SW480 (cell line): ENCODE measurements around the gene OSBP.
"Not testable (repeated sequence)": the region's sequence is repeated elsewhere in the genome, so short reads cannot be mapped to it uniquely, and the experiment has no call there.

ENCODE experiments used
- DNase-seq: peaks from one replicate; pipeline ENCODE4 v3.0.0-alpha.2; 2016; ENCODE audit warnings: low spot score

Gene OSBP

GRCh38 chr11:59615637-59616395 lies at the start of gene OSBP:
TSS of gene OSBP (minus strand) at chr11:59615774. CDS start at chr11:59615664, 110 bp downstream.
- DNase-seq: peak; percentile 100

DNA sequence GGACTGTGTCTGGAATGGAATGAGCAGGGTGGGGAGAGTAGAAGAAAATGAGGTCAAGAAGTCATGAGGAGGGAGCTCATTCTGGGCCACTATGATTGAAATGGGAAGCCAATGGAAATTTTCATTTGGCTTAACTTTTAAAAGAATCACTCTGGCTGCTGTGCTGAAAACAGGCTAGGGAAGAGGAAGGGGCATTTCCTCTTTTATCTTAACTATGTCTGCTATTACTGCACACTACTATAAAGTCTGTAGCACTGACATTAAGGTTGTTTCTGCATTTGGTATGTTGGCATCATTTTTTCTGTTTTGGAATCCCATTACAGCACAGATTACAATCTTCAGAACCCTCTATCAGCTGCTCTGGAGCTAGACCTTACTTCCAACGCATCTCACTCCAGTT lies 45.0 kb upstream of the OSBP start:
- no peak for DNase-seq

DNA sequence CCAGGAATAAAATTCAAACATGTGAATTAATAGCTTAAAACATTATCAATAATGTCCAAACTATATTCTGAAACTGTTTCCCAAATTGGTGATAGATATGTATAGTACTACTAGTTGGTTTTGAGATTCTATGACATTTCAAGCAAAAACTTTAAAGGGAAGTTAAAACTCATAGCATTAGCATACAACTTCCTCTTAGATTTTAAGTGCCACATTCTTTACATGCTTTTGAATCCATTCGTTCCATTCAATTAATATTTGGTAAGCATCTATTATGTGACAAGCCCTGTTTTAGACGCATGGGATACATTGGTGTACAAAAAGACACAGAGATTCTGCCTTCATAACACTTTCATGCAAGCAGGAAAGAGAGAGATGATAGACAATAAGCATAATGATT lies 44.4 kb upstream of the OSBP start:
- no peak for DNase-seq

GRCh38 chr11:59658036-59658435 lies 42.5 kb upstream of the OSBP start:
- DNase-seq: no peak

GRCh38 chr11:59654893-59655292 lies 39.3 kb upstream of the OSBP start:
- no peak for DNase-seq

DNA sequence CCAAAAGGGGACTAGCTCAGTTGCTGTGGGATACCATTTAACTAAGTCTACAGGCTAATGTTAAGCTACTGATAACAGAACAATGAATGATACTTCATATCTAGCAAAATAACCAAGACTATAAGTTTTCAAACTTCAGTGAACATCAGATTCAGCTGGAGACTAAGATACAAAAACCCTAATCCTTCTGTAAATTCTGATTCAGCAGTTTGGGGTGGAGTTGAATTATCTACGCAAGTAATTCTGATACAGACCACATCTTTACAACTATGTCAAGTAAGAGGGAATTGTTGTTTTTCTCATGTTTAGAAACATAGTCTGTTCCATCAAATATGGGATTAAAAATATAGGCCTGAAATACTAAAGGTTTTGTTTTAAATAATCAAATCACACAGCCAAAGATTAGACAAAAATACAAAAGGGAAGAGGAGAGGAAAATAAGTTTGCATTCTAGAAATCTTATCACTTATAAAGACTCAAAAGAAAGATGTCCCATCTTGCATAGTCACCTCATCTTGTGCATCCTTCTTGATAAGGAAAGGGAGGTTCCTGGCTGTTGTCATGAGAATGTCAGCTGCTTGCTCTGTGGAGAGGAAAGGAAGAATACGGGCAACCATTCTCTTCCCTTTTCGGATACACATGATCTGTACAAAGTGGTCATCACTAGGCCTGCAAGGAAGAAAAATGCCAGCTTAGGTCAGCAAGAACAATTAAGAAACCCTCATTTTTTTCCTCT lies 31.8 kb upstream of the OSBP start:
- no peak for DNase-seq

- no peak for DNase-seq
Measured at GRCh38 chr11:59644528-59644927, 29.0 kb upstream of the OSBP start.

- DNase-seq: no peak
Measured at GRCh38 chr11:59643390-59643789, 27.8 kb upstream of the OSBP start.

DNA sequence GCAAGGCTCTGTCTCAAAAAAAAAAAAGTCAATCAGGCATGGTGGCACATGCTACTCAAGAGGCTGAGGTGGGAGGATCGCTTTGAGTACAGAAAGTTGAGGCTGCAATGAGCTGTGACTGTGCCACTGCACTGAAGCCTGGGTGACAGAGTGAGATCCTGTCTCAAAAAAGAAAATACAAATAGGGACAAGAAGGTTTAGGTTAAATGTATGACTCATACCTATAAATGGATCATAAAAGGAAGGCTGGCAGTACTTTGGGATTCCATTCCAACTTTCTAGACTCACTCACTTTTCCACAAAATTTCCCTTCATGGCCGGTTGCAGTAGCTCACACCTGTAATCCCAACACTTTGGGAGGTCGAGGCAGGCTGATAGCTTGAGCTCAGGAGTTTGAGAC lies 25.6 kb upstream of the OSBP start:
- peak; percentile 25 for DNase-seq

GRCh38 chr11:59630493-59630892 lies 14.9 kb upstream of the OSBP start:
- no peak for DNase-seq

DNA sequence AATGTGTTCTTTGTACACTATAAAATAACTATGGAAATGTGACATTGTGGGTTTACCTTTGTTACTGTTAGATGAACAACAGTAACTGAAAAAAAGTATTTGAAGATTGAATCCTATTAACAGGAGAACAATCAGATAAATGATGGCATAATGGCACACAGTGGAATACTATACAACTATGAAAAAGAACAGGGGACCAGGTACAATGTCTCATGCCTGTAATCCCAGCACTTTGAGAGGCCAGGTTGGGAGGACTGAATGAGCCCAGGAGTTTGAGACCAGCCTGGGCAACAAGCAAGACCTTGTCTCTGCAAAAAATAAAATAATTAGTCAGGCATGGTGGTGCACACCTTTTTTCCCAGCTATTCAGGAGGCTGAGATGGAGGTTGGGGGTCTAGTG lies 14.4 kb upstream of the OSBP start:
- no peak for DNase-seq

- DNase-seq: not testable (repeated sequence)
Measured at GRCh38 chr11:59626969-59627368, 11.4 kb upstream of the OSBP start.

- no peak for DNase-seq
Measured at GRCh38 chr11:59625703-59626102, 10.1 kb upstream of the OSBP start.

GRCh38 chr11:59617876-59618275 lies 2.3 kb upstream of the OSBP start:
- DNase-seq: no peak

- peak; percentile 53 for DNase-seq
Measured at GRCh38 chr11:59616396-59616982, 915 bp upstream of the OSBP start.

GRCh38 chr11:59615120-59615636 lies 396 bp downstream of the OSBP start:
- peak; percentile 83 for DNase-seq

- peak; percentile 8 for DNase-seq
Measured at GRCh38 chr11:59614277-59615119, 1.1 kb downstream of the OSBP start.

DNA sequence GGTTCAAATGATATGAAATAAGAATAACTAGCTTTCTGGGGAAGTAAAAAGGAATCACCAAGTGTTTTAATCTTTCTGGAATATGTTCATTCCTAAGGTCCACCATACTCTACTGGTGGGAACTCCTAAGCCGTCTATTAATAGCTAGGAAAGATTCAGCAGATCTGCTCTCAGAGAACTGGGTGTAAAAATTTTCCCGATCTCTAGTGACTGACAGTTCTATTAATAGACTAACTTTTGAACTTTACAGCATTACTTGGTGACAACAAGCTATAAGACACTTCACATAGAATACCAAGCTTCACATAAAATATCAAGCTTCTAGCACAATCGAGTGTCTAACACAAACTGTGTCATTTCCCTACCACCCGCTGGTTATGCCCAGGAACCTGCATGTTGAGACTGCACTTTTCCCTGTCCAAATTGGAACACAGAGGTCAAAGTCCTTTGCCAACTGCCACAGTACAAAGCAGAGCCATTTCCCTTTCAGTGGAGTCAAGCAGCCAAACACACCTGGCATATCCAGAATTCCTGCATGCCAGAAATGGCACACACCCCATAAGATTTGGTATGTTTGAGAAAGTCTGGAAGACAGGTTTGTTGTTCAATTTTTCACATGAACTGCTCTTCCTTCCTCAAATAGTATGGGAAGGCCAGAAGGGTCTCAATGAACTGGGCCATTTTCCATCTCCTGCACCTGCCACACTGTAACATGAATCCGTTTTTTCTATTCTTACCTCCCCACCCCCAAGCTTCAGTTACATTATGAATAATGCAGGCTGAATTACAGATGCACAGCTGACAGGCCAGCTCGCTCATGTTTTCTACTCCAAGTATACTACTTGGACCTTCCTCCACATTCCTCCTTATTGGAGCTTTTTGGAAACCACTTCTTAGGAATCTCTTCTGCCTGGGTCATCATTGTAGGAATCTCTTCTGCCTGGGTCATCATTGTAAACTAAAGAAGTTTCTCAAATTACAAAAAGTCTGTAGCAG lies 3.7 kb downstream of the OSBP start:
- DNase-seq: peak; percentile 83

DNA sequence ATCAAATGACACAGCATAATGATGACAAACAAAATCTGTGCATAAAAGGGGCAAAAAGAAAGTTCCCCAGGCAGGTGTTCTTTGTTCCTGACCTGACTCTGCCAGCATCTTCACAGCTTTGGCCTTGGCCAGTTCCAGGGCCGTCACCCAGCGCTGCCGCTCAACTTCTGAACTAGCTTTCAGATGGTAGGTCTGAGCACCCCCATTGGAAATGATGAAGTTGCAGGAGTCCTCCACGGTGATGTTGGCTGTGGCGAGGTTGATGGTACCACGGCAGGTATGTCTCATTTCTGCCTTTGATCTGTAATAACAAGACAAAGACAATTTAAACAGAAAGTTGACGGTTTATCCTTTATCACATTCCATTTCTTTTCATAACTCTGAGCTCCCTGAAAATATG lies 5.3 kb downstream of the OSBP start:
- DNase-seq: no peak

- no peak for DNase-seq
Measured at GRCh38 chr11:59607703-59608454, 7.7 kb downstream of the OSBP start.
